SU-DHL-6 (cell line): ENCODE data around the gene MMP8.

Source experiments
- H2AFZ ChIP-seq: fragments of 200-600 bp; sonication (generic); 2 replicates; pipeline ENCODE4 v1.6.1; 2014; ENCODE audit warnings: low read depth, mild to moderate bottlenecking, moderate library complexity, mixed read lengths, antibody characterized with exemption, low read length; ENCODE audit not compliant: severe bottlenecking
- H3F3A ChIP-seq: fragments of 200-600 bp; shearing (Covaris generic); 2 replicates; pipeline ENCODE4 v1.6.0; 2016; ENCODE audit warnings: antibody characterized with exemption, mild to moderate bottlenecking; ENCODE audit not compliant: insufficient read depth
- H3K27ac ChIP-seq: fragments of 200-600 bp; sonication (generic); 2 replicates; pipeline ENCODE4 v1.5.1; 2016; ENCODE audit warnings: low read depth, mild to moderate bottlenecking, low read length, moderate library complexity, mixed read lengths
- H3K27me3 ChIP-seq: fragments of 200-600 bp; sonication (generic), shearing (Covaris generic); 2 replicates; pipeline ENCODE4 v1.6.0; 2014; ENCODE audit warnings: mild to moderate bottlenecking, low read length
- H3K36me3 ChIP-seq: fragments of 200-600 bp; sonication (generic); 2 replicates; pipeline ENCODE4 v1.6.1; 2014; ENCODE audit warnings: mild to moderate bottlenecking, low read length, mixed read lengths
- H3K4me2 ChIP-seq: fragments of 300-600, 200-600 bp; shearing (Covaris generic), sonication (generic); 2 replicates; pipeline ENCODE4 v1.6.0; 2014; ENCODE audit warnings: low read length, low read depth, mild to moderate bottlenecking; ENCODE audit not compliant: poor library complexity, severe bottlenecking
- H3K4me3 ChIP-seq: fragments of 200-600 bp; sonication (generic); 2 replicates; pipeline ENCODE4 v1.5.1; 2014; ENCODE audit warnings: antibody characterized with exemption, low read length, mild to moderate bottlenecking, mixed read lengths; ENCODE audit not compliant: insufficient read depth, poor library complexity, severe bottlenecking
- H3K79me2 ChIP-seq: fragments of 200-600 bp; sonication (generic); 2 replicates; pipeline ENCODE4 v1.6.1; 2014; ENCODE audit warnings: mild to moderate bottlenecking, low read length, moderate library complexity; ENCODE audit not compliant: insufficient read depth
- H3K9ac ChIP-seq: fragments of 200-600 bp; sonication (generic); 2 replicates; pipeline ENCODE4 v1.7.0; 2014; ENCODE audit warnings: mild to moderate bottlenecking, low read length
- H3K9me2 ChIP-seq: fragments of 200-600 bp; sonication (generic); replicated peaks from 2 replicates; pipeline ENCODE4 v1.6.1; 2014; ENCODE audit warnings: low read length; ENCODE audit not compliant: insufficient read depth
- H3K9me3 ChIP-seq: fragments of 200-600 bp; sonication (generic); 2 replicates; pipeline ENCODE4 v1.6.1; 2014; ENCODE audit warnings: low read length, mixed read lengths; ENCODE audit not compliant: insufficient read depth
- H4K20me1 ChIP-seq: fragments of 200-600 bp; sonication (generic); 2 replicates; pipeline ENCODE4 v1.6.1; 2014; ENCODE audit warnings: low read depth, mild to moderate bottlenecking, antibody characterized with exemption, low read length, moderate library complexity, mixed read lengths
- CTCF ChIP-seq: fragments of 200-600 bp; sonication (generic); IDR thresholded peaks from one replicate; pipeline ENCODE4 v1.5.1; 2017; ENCODE audit warnings: antibody characterized with exemption, mild to moderate bottlenecking, low read length, moderate library complexity; ENCODE audit not compliant: insufficient read depth, poor library complexity, severe bottlenecking
- EZH2phosphoT487 ChIP-seq: fragments of 200-600 bp; sonication (generic), shearing (Covaris generic); conservative IDR thresholded peaks from 2 replicates; pipeline ENCODE4 v1.6.1; 2018; ENCODE audit warnings: mild to moderate bottlenecking, antibody characterized with exemption, low read length, moderate library complexity, mixed read lengths

The MMP8 gene

GRCh38 chr11:102761646-102762238, 37.0 kb upstream of the MMP8 start:
- no peaks in the 10 kb centered on the region for H3K36me3 ChIP-seq
- H3K27ac ChIP-seq, result no peak overlapping the region
- no peaks in the 10 kb centered on the region for H3K9me2 ChIP-seq
- H2AFZ ChIP-seq, result no peak overlapping the region
- H3F3A ChIP-seq, result no peaks in the 10 kb centered on the region
- H3K4me3 ChIP-seq, result no peak overlapping the region
- H3K9me3 ChIP-seq, result no peaks in the 10 kb centered on the region
- no peaks in the 10 kb centered on the region for H3K79me2 ChIP-seq
- H3K4me2 ChIP-seq, result no peak overlapping the region
- no peak overlapping the region for H3K9ac ChIP-seq
- TF ChIP-seq CTCF, result no peak
- TF ChIP-seq EZH2phosphoT487, result no peak
- H4K20me1 ChIP-seq, result no peaks in the 10 kb centered on the region
- no peaks in the 10 kb centered on the region for H3K27me3 ChIP-seq

- Histone ChIP-seq H3K9ac (no peak overlapping the region), H3K79me2 (no peaks in the 10 kb centered on the region), H3K27me3 (no peaks in the 10 kb centered on the region), H3K9me2 (no peaks in the 10 kb centered on the region), H3K9me3 (no peaks in the 10 kb centered on the region), H3K4me2 (no peak overlapping the region), H3F3A (no peaks in the 10 kb centered on the region), H3K27ac (no peak overlapping the region), H3K4me3 (no peak overlapping the region), H3K36me3 (no peaks in the 10 kb centered on the region), H4K20me1 (no peaks in the 10 kb centered on the region), H2AFZ (no peak overlapping the region)
- TF ChIP-seq CTCF (no peak), EZH2phosphoT487 (no peak)
Measured at GRCh38 chr11:102760344-102761035, 35.7 kb upstream of the MMP8 start.

GRCh38 chr11:102757823-102758549, 33.2 kb upstream of the MMP8 start:
- TF ChIP-seq CTCF (no peak), EZH2phosphoT487 (no peak)
- H3K27ac ChIP-seq, result no peak overlapping the region
- H4K20me1 ChIP-seq, result no peaks in the 10 kb centered on the region
- no peak overlapping the region for H3K4me3 ChIP-seq
- no peak overlapping the region for H2AFZ ChIP-seq
- no peaks in the 10 kb centered on the region for H3K9me3 ChIP-seq
- no peak overlapping the region for H3K4me2 ChIP-seq
- no peaks in the 10 kb centered on the region for H3F3A ChIP-seq
- H3K9me2 ChIP-seq, result no peaks in the 10 kb centered on the region
- no peaks in the 10 kb centered on the region for H3K36me3 ChIP-seq
- no peaks in the 10 kb centered on the region for H3K27me3 ChIP-seq
- H3K9ac ChIP-seq, result no peak overlapping the region
- no peaks in the 10 kb centered on the region for H3K79me2 ChIP-seq
